ENCODE measurements around the gene SH3PXD2A.

GRCh38 chr10:103671126-103671895, 184.1 kb downstream of the SH3PXD2A start:
- TF ChIP-seq POLR2A (IDR thresholded peaks at IDR 0.05) (no peak), POLR2AphosphoS5 (IDR thresholded peaks at IDR 0.05) (peak in 1 of 4 donors; percentile 36), CTCF (IDR thresholded peaks at IDR 0.05) (no peak)

All from sigmoid colon (tissue), 4 donors.